Panc1 (cell line): Measurements from ENCODE around the gene ATP6V0B. TPM values are rescaled to one million over a fixed set of nuclear protein-coding genes. Genes with fewer than 3 reads are reported as not detected.

Experiments used
- ATAC-seq: fragments of 200-7000 bp; cut with Tn5 transposase; 2 replicates; pipeline ENCODE4 v1.9.1; 2020; ENCODE audit warnings: mild to moderate bottlenecking, moderate library complexity
- BruUV-seq: library from RNA; stranded (reverse); fragments of 400-500 nt; replicated peaks from 2 replicates; lab custom pipeline; 2021; lab: Mats Ljungman, UMichigan
- CTCF ChIA-PET: fragments of 300-600 bp; sonication (Branson Sonifier 250); formaldehyde crosslinking; loops from one replicate; lab custom pipeline; 2022; ENCODE audit warnings: antibody characterized with exemption; lab: Charles Lee
- POLR2A ChIA-PET: fragments of 300-600 bp; sonication (Branson Sonifier 250); formaldehyde crosslinking; loops from one replicate; lab custom pipeline; 2022; ENCODE audit warnings: antibody characterized with exemption; lab: Charles Lee
- DNase-seq: peaks from one replicate; pipeline ENCODE4 v3.0.0-alpha.2; 2010; ENCODE audit warnings: low read depth, low spot score
- H3K27ac ChIP-seq: 2 replicates; pipeline ENCODE4 v1.5.1; 2011; ENCODE audit warnings: mild to moderate bottlenecking, low read length, inconsistent platforms
- H3K27me3 ChIP-seq: fragments of 200-500 bp; sonication (Bioruptor generic); 2 replicates; pipeline ENCODE4 v1.6.0; 2014; ENCODE audit warnings: low read length, inconsistent platforms; ENCODE audit not compliant: control insufficient read depth, insufficient read depth
- H3K36me3 ChIP-seq: fragments of 200-500 bp; sonication (Bioruptor generic); 2 replicates; pipeline ENCODE4 v1.5.1; 2014; ENCODE audit warnings: inconsistent platforms, mild to moderate bottlenecking, low read length, moderate library complexity; ENCODE audit not compliant: control insufficient read depth, insufficient read depth
- H3K4me1 ChIP-seq: 2 replicates; pipeline ENCODE4 v1.5.1; 2011; ENCODE audit warnings: inconsistent platforms, mild to moderate bottlenecking, low read length, moderate library complexity; ENCODE audit not compliant: control insufficient read depth, insufficient read depth
- H3K4me3 ChIP-seq, 2 experiments: 2 replicates each; pipeline ENCODE4 v1.5.1; 2011 to 2012; ENCODE audit warnings: low read depth in 2 of 2, low read length in 2 of 2, mild to moderate bottlenecking in 2 of 2, inconsistent platforms in 1 of 2, moderate library complexity in 1 of 2
- H3K9me3 ChIP-seq: fragments of 200-500 bp; sonication (Bioruptor generic); 2 replicates; pipeline ENCODE4 v1.5.1; 2014; ENCODE audit warnings: low read depth, mild to moderate bottlenecking, inconsistent platforms, low read length, moderate library complexity; ENCODE audit not compliant: control insufficient read depth, insufficient read depth
- CTCF ChIP-seq: fragments of 450-650 bp; IDR thresholded peaks from 2 replicates; pipeline ENCODE4 v1.5.1; 2017; ENCODE audit warnings: mild to moderate bottlenecking
- POLR2AphosphoS5 ChIP-seq: IDR thresholded peaks from 2 replicates; pipeline ENCODE4 v1.6.1; 2012; ENCODE audit warnings: mild to moderate bottlenecking, low read depth, low read length, moderate library complexity
- SIN3A ChIP-seq: IDR thresholded peaks from 2 replicates; pipeline ENCODE4 v1.6.1; 2012; ENCODE audit warnings: low read depth, mild to moderate bottlenecking, low read length, moderate library complexity, borderline replicate concordance; ENCODE audit not compliant: insufficient read depth
- TCF7L2 ChIP-seq: IDR thresholded peaks from 2 replicates; pipeline ENCODE4 v1.6.1; 2011; ENCODE audit warnings: mild to moderate bottlenecking, low read depth, low read length, inconsistent platforms
- in situ Hi-C: cut with HindIII; loops from 2 replicates; pipeline ENCODE4 v1.10.0; 2016; ENCODE audit warnings: low sequenced_read_pairs, low pct_unique_long_range_greater_than_20kb
- intact Hi-C: fragments of 100-400 bp; cut with micrococcal nuclease; formaldehyde crosslinking; loops from one replicate; pipeline ENCODE4 v1.10.0; 2022; ENCODE audit not compliant: unreplicated experiment
- total RNA-seq: library from RNA; stranded (reverse); gene quantifications from one replicate; pipeline ENCODE4 v1.2.1, GENCODE V29; 2021; ENCODE audit not compliant: unreplicated experiment
- TF ChIP-seq, protein P1 (sequence below), 2 experiments: IDR thresholded peaks; 2 replicates each; pipeline ENCODE4 v1.6.1; 2011 to 2012; ENCODE audit warnings: low read depth in 2 of 2, control low read depth in 1 of 2, low read length in 1 of 2, mild to moderate bottlenecking in 1 of 2, moderate library complexity in 1 of 2; ENCODE audit not compliant: insufficient read depth in 1 of 2

ATP6V0B gene
- total RNA-seq, 1 experiment from 2014 or later = 134 TPM

DNA sequence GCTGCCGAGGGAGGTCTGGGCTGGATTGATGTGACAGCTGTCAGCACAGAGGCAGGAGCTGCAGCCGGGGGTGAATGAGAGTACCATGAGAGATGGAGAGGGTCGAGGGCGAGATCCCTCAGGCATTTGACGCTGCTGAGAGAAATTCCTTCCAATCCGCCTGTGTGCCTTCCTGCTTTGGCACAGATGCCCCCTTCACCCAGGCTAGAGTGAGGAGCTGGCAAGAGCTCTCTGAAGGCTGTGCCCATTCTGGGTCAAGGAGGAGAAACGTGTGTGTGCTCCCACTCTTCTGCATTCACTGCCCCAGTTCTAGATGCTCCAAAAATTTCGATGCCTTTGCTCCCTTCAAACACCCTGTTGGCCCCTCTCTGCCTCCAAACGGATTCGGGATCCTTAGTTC, 36.4 kb upstream of the ATP6V0B start:
- POLR2A ChIA-PET = no interaction called here
- no peak for TF ChIP-seq TCF7L2
- TF ChIP-seq POLR2AphosphoS5 = no peak
- no peak for TF ChIP-seq SIN3A
- TF ChIP-seq, protein P1, sequence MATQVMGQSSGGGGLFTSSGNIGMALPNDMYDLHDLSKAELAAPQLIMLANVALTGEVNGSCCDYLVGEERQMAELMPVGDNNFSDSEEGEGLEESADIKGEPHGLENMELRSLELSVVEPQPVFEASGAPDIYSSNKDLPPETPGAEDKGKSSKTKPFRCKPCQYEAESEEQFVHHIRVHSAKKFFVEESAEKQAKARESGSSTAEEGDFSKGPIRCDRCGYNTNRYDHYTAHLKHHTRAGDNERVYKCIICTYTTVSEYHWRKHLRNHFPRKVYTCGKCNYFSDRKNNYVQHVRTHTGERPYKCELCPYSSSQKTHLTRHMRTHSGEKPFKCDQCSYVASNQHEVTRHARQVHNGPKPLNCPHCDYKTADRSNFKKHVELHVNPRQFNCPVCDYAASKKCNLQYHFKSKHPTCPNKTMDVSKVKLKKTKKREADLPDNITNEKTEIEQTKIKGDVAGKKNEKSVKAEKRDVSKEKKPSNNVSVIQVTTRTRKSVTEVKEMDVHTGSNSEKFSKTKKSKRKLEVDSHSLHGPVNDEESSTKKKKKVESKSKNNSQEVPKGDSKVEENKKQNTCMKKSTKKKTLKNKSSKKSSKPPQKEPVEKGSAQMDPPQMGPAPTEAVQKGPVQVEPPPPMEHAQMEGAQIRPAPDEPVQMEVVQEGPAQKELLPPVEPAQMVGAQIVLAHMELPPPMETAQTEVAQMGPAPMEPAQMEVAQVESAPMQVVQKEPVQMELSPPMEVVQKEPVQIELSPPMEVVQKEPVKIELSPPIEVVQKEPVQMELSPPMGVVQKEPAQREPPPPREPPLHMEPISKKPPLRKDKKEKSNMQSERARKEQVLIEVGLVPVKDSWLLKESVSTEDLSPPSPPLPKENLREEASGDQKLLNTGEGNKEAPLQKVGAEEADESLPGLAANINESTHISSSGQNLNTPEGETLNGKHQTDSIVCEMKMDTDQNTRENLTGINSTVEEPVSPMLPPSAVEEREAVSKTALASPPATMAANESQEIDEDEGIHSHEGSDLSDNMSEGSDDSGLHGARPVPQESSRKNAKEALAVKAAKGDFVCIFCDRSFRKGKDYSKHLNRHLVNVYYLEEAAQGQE (IDR thresholded peaks at IDR 0.05; ENCODE audit: insufficient read depth in 1 of 2, low read depth in 2 of 2, low read length in 1 of 2) = no peak
- no peak for TF ChIP-seq CTCF
- no peak overlapping the region for H3K4me3 ChIP-seq
- CTCF ChIA-PET = no interaction called here
- in situ Hi-C loops = loop anchor here (25.0 kb wide), 1 partner anchor 176 kb away; no protein-coding TSS in a partner anchor
- H3K27ac ChIP-seq = no peak overlapping the region
- BruUV-seq = no TSS peak
- no peaks in the 10 kb centered on the region for H3K27me3 ChIP-seq
- H3K36me3 ChIP-seq = no peaks in the 10 kb centered on the region
- no peaks in the 10 kb centered on the region for H3K9me3 ChIP-seq
- intact Hi-C loops = loop anchor here (10.0 kb wide), 1 partner anchor 414 kb away; no protein-coding TSS in a partner anchor
- ATAC-seq = no peak
- DNase-seq = no peak
- peaks cover 10% of the 10 kb centered on the region for H3K4me1 ChIP-seq

DNA sequence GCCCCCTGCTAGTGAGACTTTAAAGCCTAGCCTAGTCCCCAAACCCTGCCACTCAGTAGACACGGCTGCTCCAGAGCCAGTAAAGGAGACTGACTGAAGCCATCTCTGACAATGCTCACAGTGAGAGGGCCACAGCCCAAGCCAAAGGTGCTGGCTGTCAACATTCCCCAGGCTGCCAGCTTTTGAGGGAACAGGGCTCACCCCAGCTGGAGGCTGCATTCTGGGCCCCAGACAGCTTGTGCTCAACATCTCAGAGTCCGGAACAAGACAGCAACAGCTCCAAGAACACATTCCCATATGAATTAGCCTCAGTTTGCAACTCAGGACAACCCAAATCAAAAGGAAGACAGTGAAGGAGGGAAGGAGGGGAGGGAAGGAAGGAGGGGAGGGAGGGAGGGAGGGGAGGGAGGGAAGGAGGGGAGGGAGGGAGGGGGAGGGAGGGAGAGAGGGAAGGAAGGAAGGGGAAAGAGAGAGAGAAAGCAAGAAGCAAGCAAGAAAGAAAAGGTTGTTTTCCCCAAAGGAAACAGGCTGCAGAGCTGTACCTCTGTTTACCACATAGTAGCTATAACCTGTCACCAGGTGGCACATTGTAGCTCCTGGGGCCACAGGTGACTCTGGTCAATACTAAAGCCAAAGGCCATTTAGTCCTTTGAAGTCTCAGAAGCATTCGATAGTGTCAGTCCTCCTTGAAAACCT, 35.7 kb upstream of the ATP6V0B start:
- Histone ChIP-seq H3K4me3 (no peak overlapping the region), H3K36me3 (no peaks in the 10 kb centered on the region), H3K27me3 (no peaks in the 10 kb centered on the region), H3K9me3 (no peaks in the 10 kb centered on the region), H3K4me1 (peaks cover 10% of the 10 kb centered on the region), H3K27ac (no peak overlapping the region)
- no peak for ATAC-seq
- in situ Hi-C loops = loop anchor here (25.0 kb wide), 1 partner anchor 177 kb away; no protein-coding TSS in a partner anchor
- TF ChIP-seq POLR2AphosphoS5 (no peak), TCF7L2 (no peak), SIN3A (no peak), CTCF (no peak)
- TF ChIP-seq, protein P1 (IDR thresholded peaks at IDR 0.05; ENCODE audit: insufficient read depth in 1 of 2, low read depth in 2 of 2, low read length in 1 of 2) = no peak
- POLR2A ChIA-PET = no interaction called here
- no TSS peak for BruUV-seq
- CTCF ChIA-PET = no interaction called here
- no peak for DNase-seq
- intact Hi-C loops = loop anchor here (10.0 kb wide), 1 partner anchor 414 kb away; no protein-coding TSS in a partner anchor
